WTC11 (cell line): ENCODE data around the gene ACRV1. TPM values are rescaled to one million over a fixed set of nuclear protein-coding genes. Genes with fewer than 3 reads are reported as not detected.

Source experiments
- ATAC-seq: fragments of 200-7000 bp; cut with Tn5 transposase; 2 replicates; pipeline ENCODE4 v1.10.0; 2021; ENCODE audit warnings: mild to moderate bottlenecking, moderate library complexity
- CTCF ChIA-PET: fragments of 300-600 bp; sonication (Branson Sonifier 250); formaldehyde crosslinking; loops from one replicate; lab custom pipeline; 2021; ENCODE audit warnings: antibody characterized with exemption; lab: Charles Lee
- POLR2A ChIA-PET: fragments of 350-600 bp; sonication (Branson Sonifier 250); formaldehyde crosslinking; loops from one replicate; lab custom pipeline; 2021; ENCODE audit warnings: antibody characterized with exemption; lab: Charles Lee
- DNase-seq: peaks from one replicate; pipeline ENCODE4 v3.0.0; 2021; ENCODE audit warnings: low spot score
- H3K27ac Mint-ChIP-seq: 2 replicates; pipeline ENCODE4 v1.8.0; 2021; ENCODE audit warnings: mixed read lengths
- H3K27me3 Mint-ChIP-seq: 2 replicates; pipeline ENCODE4 v1.8.0; 2021; ENCODE audit warnings: low read depth, mild to moderate bottlenecking, moderate library complexity, mixed read lengths
- H3K36me3 Mint-ChIP-seq: 2 replicates; pipeline ENCODE4 v1.8.0; 2021; ENCODE audit warnings: mixed read lengths
- H3K4me1 Mint-ChIP-seq: 2 replicates; pipeline ENCODE4 v1.8.0; 2022; ENCODE audit warnings: mixed read lengths
- H3K4me3 Mint-ChIP-seq: 2 replicates; pipeline ENCODE4 v1.8.0; 2021; ENCODE audit warnings: mild to moderate bottlenecking, moderate library complexity, mixed read lengths
- H3K9me3 Mint-ChIP-seq: 2 replicates; pipeline ENCODE4 v1.8.0; 2021; ENCODE audit warnings: mixed read lengths
- AFF4 ChIP-seq: sonication (generic); formaldehyde crosslinking; IDR thresholded peaks from 2 replicates; pipeline ENCODE4 v1.8.1; 2023; ENCODE audit warnings: mild to moderate bottlenecking, missing genetic modification reagents, borderline replicate concordance
- ATF3 ChIP-seq: sonication (generic); formaldehyde crosslinking; conservative IDR thresholded peaks from 2 replicates; pipeline ENCODE4 v1.8.1; 2022; ENCODE audit warnings: mild to moderate bottlenecking, missing genetic modification reagents
- E2F1 ChIP-seq: sonication (generic); formaldehyde crosslinking; IDR thresholded peaks from 2 replicates; pipeline ENCODE4 v1.8.0; 2022; ENCODE audit warnings: mild to moderate bottlenecking, missing genetic modification reagents
- FOXJ3 ChIP-seq: sonication (generic); formaldehyde crosslinking; IDR thresholded peaks from 2 replicates; pipeline ENCODE4 v1.9.0; 2021; ENCODE audit warnings: missing genetic modification reagents, mild to moderate bottlenecking, borderline replicate concordance
- GRHL2 ChIP-seq: fragments of 250-450 bp; sonication (Bioruptor Pico); IDR thresholded peaks from 2 replicates; pipeline ENCODE4 v1.8.0; 2022; ENCODE audit warnings: mild to moderate bottlenecking, moderate library complexity; ENCODE audit not compliant: insufficient replicate concordance, severe bottlenecking
- NFATC4 ChIP-seq: fragments of 250-450 bp; sonication (Bioruptor Pico); IDR thresholded peaks from 2 replicates; pipeline ENCODE4 v1.9.0; 2021; ENCODE audit warnings: mild to moderate bottlenecking
- PRDM15 ChIP-seq: sonication (generic); formaldehyde crosslinking; IDR thresholded peaks from 2 replicates; pipeline ENCODE4 v1.8.0; 2022; ENCODE audit warnings: missing genetic modification reagents
- TEAD1 ChIP-seq: sonication (generic); formaldehyde crosslinking; IDR thresholded peaks from 2 replicates; pipeline ENCODE4 v1.8.0; 2022; ENCODE audit warnings: mild to moderate bottlenecking, missing genetic modification reagents
- TEAD4 ChIP-seq: sonication (generic); formaldehyde crosslinking; IDR thresholded peaks from 2 replicates; pipeline ENCODE4 v1.8.0; 2022; ENCODE audit warnings: mild to moderate bottlenecking, missing genetic modification reagents
- TP53 ChIP-seq: sonication (generic); formaldehyde crosslinking; IDR thresholded peaks from 2 replicates; pipeline ENCODE4 v1.8.1; 2023; ENCODE audit warnings: mild to moderate bottlenecking, missing genetic modification reagents
- ZNF416 ChIP-seq: fragments of 250-450 bp; sonication (Bioruptor Pico); IDR thresholded peaks from 2 replicates; pipeline ENCODE4 v1.9.0; 2021; ENCODE audit warnings: mild to moderate bottlenecking, inconsistent platforms
- total RNA-seq: library from RNA; stranded (reverse); gene quantifications from 3 replicates; pipeline ENCODE4 v1.2.3, GENCODE V29; 2021
- TF ChIP-seq, protein P1 (sequence below): sonication (generic); formaldehyde crosslinking; IDR thresholded peaks from 2 replicates; pipeline ENCODE4 v1.8.0; 2022; ENCODE audit warnings: mild to moderate bottlenecking, missing genetic modification reagents
- TF ChIP-seq, protein P2 (sequence below): sonication (generic); formaldehyde crosslinking; IDR thresholded peaks from 2 replicates; pipeline ENCODE4 v1.8.1; 2022; ENCODE audit warnings: low read depth, mild to moderate bottlenecking, moderate library complexity, missing genetic modification reagents, borderline replicate concordance
- TF ChIP-seq, protein P3 (sequence below): sonication (generic); formaldehyde crosslinking; IDR thresholded peaks from 2 replicates; pipeline ENCODE4 v1.8.1; 2023; ENCODE audit warnings: mild to moderate bottlenecking, moderate library complexity, missing genetic modification reagents
- TF ChIP-seq, protein P4 (sequence below): fragments of 250-450 bp; sonication (Bioruptor Pico); IDR thresholded peaks from 2 replicates; pipeline ENCODE4 v1.9.0; 2021; ENCODE audit warnings: mild to moderate bottlenecking, borderline replicate concordance
- TF ChIP-seq, protein P5 (sequence below): sonication (generic); formaldehyde crosslinking; IDR thresholded peaks from 2 replicates; pipeline ENCODE4 v1.8.0; 2022; ENCODE audit warnings: mild to moderate bottlenecking, missing genetic modification reagents

The ACRV1 gene
- total RNA-seq, 1 experiment from 2014 or later, result not detected

- ATAC-seq (no peak), DNase-seq (no peak)
- ChIA-PET CTCF (no interaction called here), POLR2A (no interaction called here)
- Mint-ChIP-seq H3K4me1 (no peaks in the 10 kb centered on the region), H3K27ac (no peak overlapping the region), H3K36me3 (peaks cover 71% of the 10 kb centered on the region), H3K9me3 (no peaks in the 10 kb centered on the region), H3K27me3 (no peaks in the 10 kb centered on the region), H3K4me3 (no peak overlapping the region)
- TF ChIP-seq ATF3 (CRISPR knock-in tag) (no peak), E2F1 (no peak), AFF4 (no peak), FOXJ3 (no peak), NFATC4 (CRISPR knock-in tag) (no peak), TEAD1 (CRISPR knock-in tag) (no peak)
- TF ChIP-seq, protein P1, sequence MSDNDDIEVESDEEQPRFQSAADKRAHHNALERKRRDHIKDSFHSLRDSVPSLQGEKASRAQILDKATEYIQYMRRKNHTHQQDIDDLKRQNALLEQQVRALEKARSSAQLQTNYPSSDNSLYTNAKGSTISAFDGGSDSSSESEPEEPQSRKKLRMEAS (CRISPR knock-in tag), result no peak
- TF ChIP-seq, protein P2, sequence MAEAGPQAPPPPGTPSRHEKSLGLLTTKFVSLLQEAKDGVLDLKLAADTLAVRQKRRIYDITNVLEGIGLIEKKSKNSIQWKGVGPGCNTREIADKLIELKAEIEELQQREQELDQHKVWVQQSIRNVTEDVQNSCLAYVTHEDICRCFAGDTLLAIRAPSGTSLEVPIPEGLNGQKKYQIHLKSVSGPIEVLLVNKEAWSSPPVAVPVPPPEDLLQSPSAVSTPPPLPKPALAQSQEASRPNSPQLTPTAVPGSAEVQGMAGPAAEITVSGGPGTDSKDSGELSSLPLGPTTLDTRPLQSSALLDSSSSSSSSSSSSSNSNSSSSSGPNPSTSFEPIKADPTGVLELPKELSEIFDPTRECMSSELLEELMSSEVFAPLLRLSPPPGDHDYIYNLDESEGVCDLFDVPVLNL, result no peak
Measured at GRCh38 chr11:125645871-125646270, 34.8 kb downstream of the ACRV1 start.

DNA sequence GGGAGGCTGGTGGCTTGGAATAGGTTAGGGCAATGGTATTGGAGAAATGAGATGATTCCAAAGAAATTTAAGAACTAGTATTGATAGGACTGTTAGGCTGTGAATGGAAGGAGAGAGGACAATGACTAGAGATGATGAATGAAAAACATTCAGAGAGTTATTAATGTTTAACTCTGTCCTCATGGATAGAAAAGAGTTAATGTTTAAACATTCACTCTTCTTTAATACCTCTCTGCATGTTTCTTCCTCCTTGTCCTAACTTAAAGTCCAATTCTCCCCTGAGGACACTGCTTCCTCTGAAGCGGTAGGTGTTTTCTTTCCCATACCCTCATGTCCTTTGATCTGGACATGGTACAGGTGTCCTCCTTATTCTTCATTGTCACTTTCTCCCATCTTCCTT lies 42.3 kb downstream of the ACRV1 start:
- no peak for ATAC-seq
- no peaks in the 10 kb centered on the region for H3K4me1 Mint-ChIP-seq
- H3K4me3 Mint-ChIP-seq, result no peak overlapping the region
- no peak for DNase-seq
- no peaks in the 10 kb centered on the region for H3K9me3 Mint-ChIP-seq
- no peaks in the 10 kb centered on the region for H3K27me3 Mint-ChIP-seq
- CTCF ChIA-PET, result no interaction called here
- POLR2A ChIA-PET, result interaction anchor here (0.6 kb wide), 1 partner anchor 343 kb away, joined by 4 read pairs; no protein-coding TSS in a partner anchor
- H3K27ac Mint-ChIP-seq, result no peak overlapping the region
- H3K36me3 Mint-ChIP-seq, result peaks cover 71% of the 10 kb centered on the region
- TF ChIP-seq, protein P3, sequence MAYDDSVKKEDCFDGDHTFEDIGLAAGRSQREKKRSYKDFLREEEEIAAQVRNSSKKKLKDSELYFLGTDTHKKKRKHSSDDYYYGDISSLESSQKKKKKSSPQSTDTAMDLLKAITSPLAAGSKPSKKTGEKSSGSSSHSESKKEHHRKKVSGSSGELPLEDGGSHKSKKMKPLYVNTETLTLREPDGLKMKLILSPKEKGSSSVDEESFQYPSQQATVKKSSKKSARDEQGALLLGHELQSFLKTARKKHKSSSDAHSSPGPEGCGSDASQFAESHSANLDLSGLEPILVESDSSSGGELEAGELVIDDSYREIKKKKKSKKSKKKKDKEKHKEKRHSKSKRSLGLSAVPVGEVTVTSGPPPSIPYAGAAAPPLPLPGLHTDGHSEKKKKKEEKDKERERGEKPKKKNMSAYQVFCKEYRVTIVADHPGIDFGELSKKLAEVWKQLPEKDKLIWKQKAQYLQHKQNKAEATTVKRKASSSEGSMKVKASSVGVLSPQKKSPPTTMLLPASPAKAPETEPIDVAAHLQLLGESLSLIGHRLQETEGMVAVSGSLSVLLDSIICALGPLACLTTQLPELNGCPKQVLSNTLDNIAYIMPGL (CRISPR knock-in tag), result no peak
- TF ChIP-seq GRHL2 (CRISPR knock-in tag) (no peak), ZNF416 (no peak), TP53 (CRISPR knock-in tag) (no peak), TEAD4 (no peak), PRDM15 (CRISPR knock-in tag) (no peak)
- TF ChIP-seq, protein P4, sequence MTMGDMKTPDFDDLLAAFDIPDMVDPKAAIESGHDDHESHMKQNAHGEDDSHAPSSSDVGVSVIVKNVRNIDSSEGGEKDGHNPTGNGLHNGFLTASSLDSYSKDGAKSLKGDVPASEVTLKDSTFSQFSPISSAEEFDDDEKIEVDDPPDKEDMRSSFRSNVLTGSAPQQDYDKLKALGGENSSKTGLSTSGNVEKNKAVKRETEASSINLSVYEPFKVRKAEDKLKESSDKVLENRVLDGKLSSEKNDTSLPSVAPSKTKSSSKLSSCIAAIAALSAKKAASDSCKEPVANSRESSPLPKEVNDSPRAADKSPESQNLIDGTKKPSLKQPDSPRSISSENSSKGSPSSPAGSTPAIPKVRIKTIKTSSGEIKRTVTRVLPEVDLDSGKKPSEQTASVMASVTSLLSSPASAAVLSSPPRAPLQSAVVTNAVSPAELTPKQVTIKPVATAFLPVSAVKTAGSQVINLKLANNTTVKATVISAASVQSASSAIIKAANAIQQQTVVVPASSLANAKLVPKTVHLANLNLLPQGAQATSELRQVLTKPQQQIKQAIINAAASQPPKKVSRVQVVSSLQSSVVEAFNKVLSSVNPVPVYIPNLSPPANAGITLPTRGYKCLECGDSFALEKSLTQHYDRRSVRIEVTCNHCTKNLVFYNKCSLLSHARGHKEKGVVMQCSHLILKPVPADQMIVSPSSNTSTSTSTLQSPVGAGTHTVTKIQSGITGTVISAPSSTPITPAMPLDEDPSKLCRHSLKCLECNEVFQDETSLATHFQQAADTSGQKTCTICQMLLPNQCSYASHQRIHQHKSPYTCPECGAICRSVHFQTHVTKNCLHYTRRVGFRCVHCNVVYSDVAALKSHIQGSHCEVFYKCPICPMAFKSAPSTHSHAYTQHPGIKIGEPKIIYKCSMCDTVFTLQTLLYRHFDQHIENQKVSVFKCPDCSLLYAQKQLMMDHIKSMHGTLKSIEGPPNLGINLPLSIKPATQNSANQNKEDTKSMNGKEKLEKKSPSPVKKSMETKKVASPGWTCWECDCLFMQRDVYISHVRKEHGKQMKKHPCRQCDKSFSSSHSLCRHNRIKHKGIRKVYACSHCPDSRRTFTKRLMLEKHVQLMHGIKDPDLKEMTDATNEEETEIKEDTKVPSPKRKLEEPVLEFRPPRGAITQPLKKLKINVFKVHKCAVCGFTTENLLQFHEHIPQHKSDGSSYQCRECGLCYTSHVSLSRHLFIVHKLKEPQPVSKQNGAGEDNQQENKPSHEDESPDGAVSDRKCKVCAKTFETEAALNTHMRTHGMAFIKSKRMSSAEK (CRISPR knock-in tag), result no peak
- TF ChIP-seq, protein P5, sequence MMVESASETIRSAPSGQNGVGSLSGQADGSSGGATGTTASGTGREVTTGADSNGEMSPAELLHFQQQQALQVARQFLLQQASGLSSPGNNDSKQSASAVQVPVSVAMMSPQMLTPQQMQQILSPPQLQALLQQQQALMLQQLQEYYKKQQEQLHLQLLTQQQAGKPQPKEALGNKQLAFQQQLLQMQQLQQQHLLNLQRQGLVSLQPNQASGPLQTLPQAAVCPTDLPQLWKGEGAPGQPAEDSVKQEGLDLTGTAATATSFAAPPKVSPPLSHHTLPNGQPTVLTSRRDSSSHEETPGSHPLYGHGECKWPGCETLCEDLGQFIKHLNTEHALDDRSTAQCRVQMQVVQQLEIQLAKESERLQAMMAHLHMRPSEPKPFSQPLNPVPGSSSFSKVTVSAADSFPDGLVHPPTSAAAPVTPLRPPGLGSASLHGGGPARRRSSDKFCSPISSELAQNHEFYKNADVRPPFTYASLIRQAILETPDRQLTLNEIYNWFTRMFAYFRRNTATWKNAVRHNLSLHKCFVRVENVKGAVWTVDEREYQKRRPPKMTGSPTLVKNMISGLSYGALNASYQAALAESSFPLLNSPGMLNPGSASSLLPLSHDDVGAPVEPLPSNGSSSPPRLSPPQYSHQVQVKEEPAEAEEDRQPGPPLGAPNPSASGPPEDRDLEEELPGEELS (CRISPR knock-in tag), result no peak
